ENCODE results near the gene LPCAT1.

- TF ChIP-seq TCF7L2 (IDR thresholded peaks at IDR 0.05; ENCODE audit: low read depth, low read length) (no peak), REST (IDR thresholded peaks at IDR 0.05; ENCODE audit: insufficient read depth in 1 of 2, low read depth in 2 of 2, low read length in 1 of 2) (no peak), POLR2AphosphoS5 (IDR thresholded peaks at IDR 0.05; ENCODE audit: low read depth, low read length) (no peak), SIN3A (IDR thresholded peaks at IDR 0.05; ENCODE audit: borderline replicate concordance, insufficient read depth, low read depth, low read length) (no peak)
- TF ChIP-seq, protein P1, sequence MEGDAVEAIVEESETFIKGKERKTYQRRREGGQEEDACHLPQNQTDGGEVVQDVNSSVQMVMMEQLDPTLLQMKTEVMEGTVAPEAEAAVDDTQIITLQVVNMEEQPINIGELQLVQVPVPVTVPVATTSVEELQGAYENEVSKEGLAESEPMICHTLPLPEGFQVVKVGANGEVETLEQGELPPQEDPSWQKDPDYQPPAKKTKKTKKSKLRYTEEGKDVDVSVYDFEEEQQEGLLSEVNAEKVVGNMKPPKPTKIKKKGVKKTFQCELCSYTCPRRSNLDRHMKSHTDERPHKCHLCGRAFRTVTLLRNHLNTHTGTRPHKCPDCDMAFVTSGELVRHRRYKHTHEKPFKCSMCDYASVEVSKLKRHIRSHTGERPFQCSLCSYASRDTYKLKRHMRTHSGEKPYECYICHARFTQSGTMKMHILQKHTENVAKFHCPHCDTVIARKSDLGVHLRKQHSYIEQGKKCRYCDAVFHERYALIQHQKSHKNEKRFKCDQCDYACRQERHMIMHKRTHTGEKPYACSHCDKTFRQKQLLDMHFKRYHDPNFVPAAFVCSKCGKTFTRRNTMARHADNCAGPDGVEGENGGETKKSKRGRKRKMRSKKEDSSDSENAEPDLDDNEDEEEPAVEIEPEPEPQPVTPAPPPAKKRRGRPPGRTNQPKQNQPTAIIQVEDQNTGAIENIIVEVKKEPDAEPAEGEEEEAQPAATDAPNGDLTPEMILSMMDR (IDR thresholded peaks at IDR 0.05): no peak
Measured at GRCh38 chr5:1415059-1415425, 108.7 kb downstream of the LPCAT1 start.

All from Panc1 (cell line).